Mesodermal cell (in vitro differentiated cells): Measurements from ENCODE around the gene NEURL1B. TPM values are rescaled to one million over a fixed set of nuclear protein-coding genes. Genes with fewer than 3 reads are reported as not detected.
A peak's percentile ranks its signal among the peaks of the same experiment; 100 is the strongest.

Experiments
- H3K27ac ChIP-seq: 2 replicates; pipeline ENCODE4 v1.7.0; 2013; ENCODE audit warnings: mild to moderate bottlenecking, low read depth, low read length, moderate library complexity; ENCODE audit not compliant: severe bottlenecking
- H3K36me3 ChIP-seq: 2 replicates; pipeline ENCODE4 v1.7.1; 2013; ENCODE audit warnings: mild to moderate bottlenecking, low read length, moderate library complexity; ENCODE audit not compliant: control insufficient read depth, insufficient read depth
- H3K4me1 ChIP-seq: one replicate; pipeline ENCODE4 v1.7.1; 2013; ENCODE audit warnings: mild to moderate bottlenecking, low read length; ENCODE audit not compliant: insufficient read depth, control insufficient read depth, poor library complexity, severe bottlenecking
- H3K4me3 ChIP-seq: 2 replicates; pipeline ENCODE4 v1.7.0; 2013; ENCODE audit warnings: low read length, control low read depth, mild to moderate bottlenecking; ENCODE audit not compliant: insufficient read depth, poor library complexity, severe bottlenecking; ENCODE audit errors: extremely low read depth
- H3K9me3 ChIP-seq: 2 replicates; pipeline ENCODE4 v1.7.1; 2013; ENCODE audit warnings: mild to moderate bottlenecking, low read length, moderate library complexity; ENCODE audit not compliant: control insufficient read depth
- WGBS, 2 experiments: methylation state at CpG; one replicate each; pipeline ENCODE4 v1.1.5; 2013; ENCODE audit warnings: missing lambda C conversion rate in 2 of 2; ENCODE audit not compliant: insufficient coverage in 2 of 2; 5-methylcytosine and 5-hydroxymethylcytosine counted together
- polyA plus RNA-seq, 2 experiments: library from polyadenylated mRNA; stranded (reverse); fragments of 50-300 nt; gene quantifications; one replicate each; pipeline ENCODE4 v1.2.3, GENCODE V29; 2013

Gene NEURL1B
- 13.9 TPM for polyA plus RNA-seq (2013, experiment 1 of 2)
- 12.6 TPM for polyA plus RNA-seq (2013, experiment 2 of 2)

- Histone ChIP-seq H3K4me3 (peak within 1 kb of the TSS; percentile 83), H3K4me1 (peaks cover 17% of the 10 kb centered on the region), H3K36me3 (peaks cover 16% of the 10 kb centered on the region), H3K9me3 (no peaks in the 10 kb centered on the region), H3K27ac (no peak within 1 kb of the TSS)
- 1% methylated on average over 44 to 47 of the region's 54 CpGs for WGBS, 2 experiments
Measured at GRCh38 chr5:172640822-172641358, at the start of gene NEURL1B. TSS of gene NEURL1B (plus strand) at chr5:172641263. CDS start at chr5:172641407, 144 bp downstream.

- Histone ChIP-seq H3K4me1 (no peaks in the 10 kb centered on the region), H3K36me3 (no peaks in the 10 kb centered on the region), H3K27ac (no peak overlapping the region), H3K9me3 (no peaks in the 10 kb centered on the region), H3K4me3 (no peak overlapping the region)
- WGBS, 2 experiments = 88 to 89% methylated on average over 5 to 6 of the region's 6 CpGs
Measured at GRCh38 chr5:172591636-172592035, 49.4 kb upstream of the NEURL1B start.

- Histone ChIP-seq H3K36me3 (no peaks in the 10 kb centered on the region), H3K4me1 (no peaks in the 10 kb centered on the region), H3K27ac (no peak overlapping the region), H3K4me3 (no peak overlapping the region), H3K9me3 (no peaks in the 10 kb centered on the region)
- WGBS, 2 experiments = 90 to 94% methylated on average over 2 to 4 of the region's 5 CpGs
Measured at GRCh38 chr5:172592881-172593280, 48.2 kb upstream of the NEURL1B start.

GRCh38 chr5:172593306-172593705, 47.8 kb upstream of the NEURL1B start:
- WGBS, 2 experiments = 93 to 97% methylated on average over 8 to 9 of the region's 12 CpGs
- no peaks in the 10 kb centered on the region for H3K36me3 ChIP-seq
- H3K27ac ChIP-seq = no peak overlapping the region
- no peaks in the 10 kb centered on the region for H3K4me1 ChIP-seq
- no peaks in the 10 kb centered on the region for H3K9me3 ChIP-seq
- no peak overlapping the region for H3K4me3 ChIP-seq

GRCh38 chr5:172593721-172594235, 47.3 kb upstream of the NEURL1B start:
- Histone ChIP-seq H3K4me1 (no peaks in the 10 kb centered on the region), H3K9me3 (no peaks in the 10 kb centered on the region), H3K4me3 (no peak overlapping the region), H3K36me3 (no peaks in the 10 kb centered on the region), H3K27ac (no peak overlapping the region)
- WGBS, 2 experiments = 96% methylated on average over 6 to 8 of the region's 8 CpGs

GRCh38 chr5:172594431-172594830, 46.6 kb upstream of the NEURL1B start:
- H3K9me3 ChIP-seq = no peaks in the 10 kb centered on the region
- H3K27ac ChIP-seq = no peak overlapping the region
- no peaks in the 10 kb centered on the region for H3K36me3 ChIP-seq
- H3K4me1 ChIP-seq = no peaks in the 10 kb centered on the region
- H3K4me3 ChIP-seq = no peak overlapping the region
- WGBS, 2 experiments = 94 to 100% methylated on average over 5 to 6 of the region's 8 CpGs

GRCh38 chr5:172594867-172595466, 46.1 kb upstream of the NEURL1B start:
- H3K27ac ChIP-seq = no peak overlapping the region
- no peaks in the 10 kb centered on the region for H3K4me1 ChIP-seq
- no peaks in the 10 kb centered on the region for H3K9me3 ChIP-seq
- no peak overlapping the region for H3K4me3 ChIP-seq
- no peaks in the 10 kb centered on the region for H3K36me3 ChIP-seq
- WGBS, 2 experiments = 90 to 93% methylated on average over 8 to 9 of the region's 9 CpGs

- no peaks in the 10 kb centered on the region for H3K36me3 ChIP-seq
- no peaks in the 10 kb centered on the region for H3K4me1 ChIP-seq
- 89 to 96% methylated on average over 9 of the region's 14 CpGs for WGBS, 2 experiments
- no peak overlapping the region for H3K27ac ChIP-seq
- H3K9me3 ChIP-seq = no peaks in the 10 kb centered on the region
- no peak overlapping the region for H3K4me3 ChIP-seq
Measured at GRCh38 chr5:172595596-172596455, 45.2 kb upstream of the NEURL1B start.

GRCh38 chr5:172596638-172597231, 44.3 kb upstream of the NEURL1B start:
- H3K27ac ChIP-seq = no peak overlapping the region
- H3K36me3 ChIP-seq = no peaks in the 10 kb centered on the region
- no peak overlapping the region for H3K4me3 ChIP-seq
- WGBS, 2 experiments = 84 to 87% methylated on average over 5 to 6 of the region's 7 CpGs
- H3K9me3 ChIP-seq = no peaks in the 10 kb centered on the region
- no peaks in the 10 kb centered on the region for H3K4me1 ChIP-seq

GRCh38 chr5:172597755-172598155, 43.3 kb upstream of the NEURL1B start:
- no peaks in the 10 kb centered on the region for H3K36me3 ChIP-seq
- H3K4me3 ChIP-seq = no peak overlapping the region
- no peaks in the 10 kb centered on the region for H3K9me3 ChIP-seq
- no peaks in the 10 kb centered on the region for H3K4me1 ChIP-seq
- WGBS, 2 experiments = 95% methylated on average over 7 to 12 of the region's 14 CpGs
- no peak overlapping the region for H3K27ac ChIP-seq
